ENCODE measurements around the gene TGM6.
"Not testable (repeated sequence)": the region's sequence is repeated elsewhere in the genome, so short reads cannot be mapped to it uniquely, and the experiment has no call there.

TGM6 gene

GRCh38 chr20:2400290-2400689 is 19.6 kb downstream of the TGM6 start:
- no peak for DNase-seq

DNA sequence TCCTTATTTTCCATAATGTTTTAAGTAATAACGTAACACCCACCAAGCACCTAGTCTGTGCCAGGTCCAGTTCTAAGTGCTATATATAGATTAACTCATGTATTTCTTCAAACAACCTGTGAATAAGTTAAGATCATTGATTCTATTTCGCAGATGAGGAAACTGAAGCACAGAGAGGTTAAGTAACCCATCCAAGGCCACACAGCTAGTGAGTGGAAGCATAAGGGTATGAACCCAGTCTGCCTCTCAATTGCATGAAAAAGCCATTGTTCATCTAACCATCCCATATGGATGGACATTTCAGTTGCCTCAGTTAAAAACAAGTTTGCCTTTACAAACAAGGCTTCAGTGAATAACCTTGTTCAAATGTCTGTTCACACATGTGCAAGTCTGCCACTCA is 20.8 kb downstream of the TGM6 start:
- no peak for DNase-seq

DNA sequence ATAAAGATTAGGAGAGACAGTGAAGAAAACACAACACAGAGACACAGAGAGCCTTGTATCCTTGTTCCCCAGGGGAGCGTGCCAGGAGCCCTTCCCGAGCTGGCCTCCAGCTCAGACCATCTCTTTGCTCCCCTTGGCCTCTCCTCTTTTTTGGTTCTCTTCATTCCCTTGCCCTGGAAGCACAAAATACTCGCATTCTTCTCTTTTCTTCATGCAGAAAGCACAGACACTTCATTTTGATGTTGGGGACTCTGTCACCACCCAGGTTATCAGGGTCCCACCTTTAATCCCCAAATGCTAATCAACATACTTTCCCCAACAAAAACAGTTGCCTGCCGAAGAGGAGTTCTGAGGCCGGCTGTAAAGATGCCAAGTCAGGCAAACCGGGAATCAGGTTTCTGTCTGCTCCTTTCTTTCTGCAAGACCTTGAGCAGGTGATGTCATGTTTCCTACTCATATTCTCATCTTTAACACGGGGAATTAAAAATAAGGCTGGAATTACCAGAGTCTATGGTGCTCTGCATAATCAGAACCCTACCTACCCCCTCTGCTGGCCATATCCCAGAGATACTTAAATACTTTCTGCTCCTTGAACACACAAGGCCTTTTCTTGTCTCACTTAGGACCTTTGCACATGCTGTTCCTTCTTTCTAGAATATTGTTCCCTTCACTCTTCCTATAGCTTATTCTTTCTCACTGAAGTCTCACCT is 21.7 kb downstream of the TGM6 start:
- DNase-seq, result no peak

- DNase-seq, result no peak
These were observed 22.8 kb downstream of the TGM6 start for GRCh38 chr20:2403291-2404052.

DNA sequence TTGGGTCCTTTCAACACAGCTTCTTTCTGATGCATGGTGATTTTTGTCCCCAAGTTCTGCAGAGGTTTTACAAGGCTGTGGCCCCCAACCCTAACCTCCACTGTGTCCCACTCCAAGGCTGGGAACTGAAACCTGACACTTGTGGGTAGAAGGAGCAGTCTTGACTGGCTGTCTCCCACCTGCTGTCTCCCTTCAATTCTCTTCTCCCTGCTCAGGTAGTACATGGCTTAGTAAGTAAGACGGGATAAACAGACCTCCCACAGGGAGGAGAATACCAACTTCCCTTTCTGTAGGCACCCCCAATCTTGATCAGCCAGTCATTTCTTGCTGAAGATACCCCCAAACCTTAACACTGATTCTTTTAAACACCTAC is 25.0 kb downstream of the TGM6 start:
- DNase-seq, result no peak

GRCh38 chr20:2407355-2407754 is 26.7 kb downstream of the TGM6 start:
- DNase-seq, result not testable (repeated sequence)

DNA sequence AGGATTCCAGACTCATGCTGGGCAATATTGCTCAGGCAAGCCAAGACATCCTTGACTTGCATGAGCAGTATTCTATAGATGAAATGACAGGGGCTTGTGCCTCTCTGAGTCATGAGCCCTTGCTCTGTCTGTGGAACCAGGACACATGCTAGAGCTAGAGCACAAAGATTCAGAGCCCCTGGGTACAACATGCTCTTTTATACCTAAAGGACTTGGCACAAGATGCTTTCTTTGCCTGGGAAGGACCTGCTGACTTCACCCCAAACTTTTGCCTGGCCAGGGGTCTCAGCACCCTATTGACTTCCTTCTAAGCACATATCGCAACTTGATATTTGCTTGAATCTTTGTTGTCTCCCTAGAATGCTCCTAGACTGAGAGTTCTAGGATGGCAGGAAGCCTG is 27.4 kb downstream of the TGM6 start:
- DNase-seq, result no peak

DNA sequence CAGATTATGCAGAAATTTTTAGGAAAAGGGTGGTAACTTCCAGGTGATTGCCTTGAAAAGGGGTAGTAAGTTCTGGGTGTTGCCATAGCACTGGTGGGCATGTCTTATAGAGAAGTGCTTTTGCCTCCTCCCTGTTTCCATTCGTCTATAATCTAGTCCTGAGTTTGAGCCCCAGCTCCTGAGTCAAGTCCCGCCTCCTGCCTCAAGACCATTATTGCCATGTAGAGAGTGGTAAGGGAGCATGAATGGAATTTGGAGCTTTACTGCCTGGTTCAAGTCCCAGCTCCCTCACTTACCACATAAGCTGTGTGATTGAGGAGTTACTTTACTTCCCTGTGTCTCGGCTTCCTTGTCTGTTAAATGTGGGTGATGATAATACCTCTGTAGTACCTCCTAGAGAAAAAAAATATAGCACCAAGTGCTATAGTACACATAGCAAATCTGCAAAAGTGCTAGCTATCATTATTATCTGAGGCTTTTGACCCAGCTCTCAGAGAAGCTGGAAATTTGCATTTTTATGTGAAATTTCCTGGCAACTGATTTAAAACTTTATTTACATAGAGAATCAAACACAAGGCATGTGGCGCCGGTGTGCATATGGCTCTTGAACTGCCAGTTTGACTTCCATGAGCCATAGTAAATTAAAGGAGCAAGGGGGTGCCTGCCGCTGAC is 36.0 kb downstream of the TGM6 start:
- DNase-seq, result no peak

- no peak for DNase-seq
These were observed 36.5 kb downstream of the TGM6 start for GRCh38 chr20:2417213-2417541.

- DNase-seq, result no peak
These were observed 37.7 kb downstream of the TGM6 start for GRCh38 chr20:2418388-2418787.

GRCh38 chr20:2420510-2420909 is 39.8 kb downstream of the TGM6 start:
- DNase-seq, result no peak

DNA sequence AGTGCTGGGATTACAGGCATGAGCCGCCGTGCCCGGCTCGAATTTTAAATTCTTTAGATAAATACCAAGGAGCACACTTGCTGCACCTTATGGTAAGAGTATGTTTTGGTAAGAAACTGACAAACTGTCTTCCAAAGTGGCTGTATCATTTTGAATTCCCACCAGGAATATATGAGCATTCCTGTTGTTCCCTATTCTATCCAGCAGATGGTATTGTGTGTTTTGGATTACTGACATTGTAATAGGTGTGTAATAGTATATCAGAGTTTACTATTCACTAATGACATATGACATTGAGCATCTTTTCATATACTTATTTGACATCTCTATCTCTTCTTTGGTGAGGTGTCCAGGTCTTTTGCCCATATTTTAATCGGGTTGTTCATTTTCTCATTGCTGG is 40.5 kb downstream of the TGM6 start:
- no peak for DNase-seq

DNA sequence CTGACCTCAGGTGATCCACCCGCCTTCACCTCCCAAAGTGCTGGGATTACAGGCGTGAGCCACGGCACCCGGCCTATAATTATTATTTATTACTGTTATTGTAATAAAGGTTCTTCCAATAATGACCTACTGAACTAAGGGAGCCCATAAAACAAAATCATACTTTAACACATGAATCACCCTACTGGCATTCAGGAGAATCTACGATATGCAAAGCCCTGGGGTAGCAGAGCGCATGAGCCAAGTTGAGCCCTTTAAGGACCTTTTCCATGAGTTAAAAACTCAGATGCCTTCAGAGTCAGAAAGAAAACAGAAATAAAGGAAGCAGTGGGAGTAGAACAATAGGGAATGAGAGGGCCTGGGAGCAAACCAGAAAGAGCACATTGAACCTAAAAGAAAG is 48.4 kb downstream of the TGM6 start:
- no peak for DNase-seq

DNA sequence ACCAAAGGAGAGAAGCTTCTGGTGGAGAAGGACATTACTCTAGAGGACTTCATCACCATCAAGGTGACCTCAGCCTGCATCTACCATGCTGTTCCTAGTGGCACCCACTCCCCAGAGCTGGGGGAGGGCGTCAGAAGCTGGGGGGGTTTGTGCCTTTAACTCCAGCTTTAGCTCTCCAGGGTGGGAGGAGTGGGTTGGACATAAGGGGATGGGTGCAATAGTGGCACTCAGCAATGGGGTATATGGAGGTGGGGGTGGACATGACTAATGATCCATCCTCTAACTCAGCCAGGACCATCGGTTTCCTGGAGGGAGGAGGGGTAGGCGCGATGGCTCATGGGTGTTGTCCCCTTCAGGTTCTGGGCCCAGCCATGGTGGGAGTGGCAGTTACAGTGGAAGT is 49.8 kb downstream of the TGM6 start:
- DNase-seq, result no peak

DNA sequence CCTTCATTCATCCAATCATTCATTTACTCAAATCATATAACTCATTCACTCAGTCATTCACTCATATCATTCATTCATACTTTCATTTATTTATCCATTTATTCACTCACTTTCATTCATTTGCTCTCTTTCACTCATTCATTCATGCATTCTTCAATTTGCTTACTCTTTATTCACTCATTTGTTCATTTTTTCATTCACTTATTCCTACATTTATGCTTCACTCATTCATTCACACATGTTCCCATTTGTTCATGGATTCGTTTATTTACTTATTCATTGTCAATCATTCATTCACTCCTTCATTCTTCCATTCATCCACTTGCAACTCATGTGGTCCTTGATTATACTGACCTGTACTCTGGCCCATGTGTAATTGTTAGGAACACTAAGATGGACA is 50.5 kb downstream of the TGM6 start:
- no peak for DNase-seq

- DNase-seq, result no peak
These were observed 66.1 kb downstream of the TGM6 start for GRCh38 chr20:2446845-2447244.

DNA sequence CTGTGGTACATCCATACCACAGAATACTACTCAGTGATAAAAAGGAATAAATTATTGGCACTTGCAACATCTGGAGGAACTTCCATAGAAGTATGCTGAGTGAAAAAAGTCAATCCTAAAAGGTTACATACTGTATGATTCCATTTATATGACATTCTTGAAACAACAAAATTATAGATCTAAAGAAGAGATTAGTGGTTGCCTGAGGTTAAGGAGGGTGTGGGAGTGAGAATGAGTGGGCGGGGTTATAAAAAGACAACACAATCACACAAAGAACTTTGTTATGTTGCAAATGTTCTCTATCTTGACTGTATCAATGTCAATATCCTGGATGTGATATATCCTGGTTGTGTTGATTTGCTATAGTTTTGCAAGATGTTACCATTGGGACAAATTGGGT is 68.7 kb downstream of the TGM6 start:
- DNase-seq, result no peak

DNA sequence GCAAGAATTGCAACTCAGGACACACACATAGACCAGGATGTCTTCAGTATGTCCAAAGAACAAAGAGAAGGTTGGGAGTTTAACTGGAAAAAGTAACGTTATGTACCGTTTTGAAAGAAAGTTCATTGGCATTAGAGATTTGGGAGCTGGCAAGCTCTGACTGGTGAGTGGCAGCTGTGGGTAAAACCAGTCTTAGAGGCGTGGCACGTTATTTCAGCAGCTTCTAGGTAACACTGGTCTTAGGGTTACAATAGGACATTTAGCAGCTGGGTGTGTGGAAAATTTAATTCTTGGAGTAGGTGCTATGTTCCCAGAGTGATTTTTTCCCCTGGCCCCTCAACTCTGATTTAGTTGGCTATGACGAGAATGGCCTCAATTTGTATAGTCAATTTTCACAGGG is 70.7 kb downstream of the TGM6 start:
- no peak for DNase-seq

DNA sequence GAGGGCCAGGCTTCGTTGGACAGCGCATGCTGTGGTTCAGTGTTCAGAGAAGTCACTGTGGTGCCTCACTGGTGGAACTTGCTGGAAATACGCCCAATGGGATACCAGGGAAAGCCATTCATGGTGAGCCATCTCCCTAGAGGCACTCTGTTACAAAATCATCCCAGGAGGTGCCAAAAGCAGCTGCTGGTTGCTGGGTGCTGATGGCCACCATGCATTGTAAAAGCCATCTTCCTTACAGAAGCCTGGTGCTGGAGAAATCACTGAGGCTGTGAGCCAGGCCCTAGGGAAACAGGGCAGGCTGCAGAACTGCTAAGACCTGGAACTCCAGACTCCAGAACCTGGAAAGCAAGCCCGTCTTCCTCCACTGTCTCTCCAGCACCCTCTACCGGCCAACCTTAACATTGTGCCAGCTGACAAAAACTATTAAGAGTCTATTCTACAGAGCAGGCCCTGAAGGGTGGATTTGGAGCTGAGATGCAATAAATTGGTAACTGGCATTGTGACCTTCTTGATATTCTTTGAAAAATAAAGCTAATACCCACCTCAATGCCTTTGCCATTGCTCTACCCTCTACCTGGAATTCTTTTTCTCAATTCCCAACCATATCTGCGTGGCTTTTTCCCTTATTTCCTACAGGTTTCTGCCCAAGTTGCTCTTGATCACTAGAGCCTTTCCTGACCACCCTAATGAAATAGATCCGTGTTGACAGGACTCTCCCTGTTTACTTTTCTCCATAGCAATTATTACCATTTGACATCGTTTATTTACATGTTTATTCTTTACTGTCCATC is 71.4 kb downstream of the TGM6 start:
- DNase-seq, result peak; percentile 58

- no peak for DNase-seq
These were observed 73.1 kb downstream of the TGM6 start for GRCh38 chr20:2453792-2454191.

DNA sequence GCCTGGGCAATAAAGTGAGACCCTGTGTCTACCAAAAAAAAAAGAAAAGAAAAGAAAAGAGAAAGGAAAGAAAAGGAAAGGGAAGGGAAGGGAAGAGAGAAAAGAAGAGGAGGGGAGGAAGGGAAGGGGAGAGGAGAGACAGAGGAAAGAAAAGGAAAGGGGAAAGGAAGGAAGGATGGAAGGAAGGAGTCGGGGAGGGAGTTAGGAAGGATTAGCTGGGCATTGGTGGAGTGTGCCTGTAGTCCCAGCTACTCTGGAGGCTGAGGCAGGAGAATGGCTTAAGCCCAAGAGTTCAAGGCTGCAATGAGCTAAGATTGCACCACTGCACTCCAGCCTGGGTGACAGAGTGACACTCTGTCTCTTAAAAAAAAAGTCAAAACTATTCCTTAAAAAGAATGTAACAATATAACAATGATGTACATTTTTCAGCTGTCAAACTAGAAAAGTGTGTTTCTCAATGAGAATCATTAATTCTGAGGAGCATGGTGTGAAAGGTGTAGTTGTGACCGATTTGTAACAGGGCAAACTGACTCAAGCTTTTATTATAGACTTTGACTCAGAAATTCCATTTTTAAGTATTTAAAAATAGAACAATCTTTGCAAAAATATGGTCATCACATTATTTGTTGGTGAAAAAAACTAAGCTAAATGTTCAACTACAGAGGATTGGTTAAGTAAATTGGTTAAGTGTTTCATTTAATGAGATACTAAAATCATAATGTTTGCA is 75.2 kb downstream of the TGM6 start:
- DNase-seq, result no peak

GRCh38 chr20:2458919-2459499 is 78.3 kb downstream of the TGM6 start:
- DNase-seq, result no peak

Measured in activated T-cell treated with anti-CD3 and anti-CD28 coated beads for 4 hours (primary cell).